H9 (cell line): Measurements from ENCODE around the gene MYO5B. TPM values are rescaled to one million over a fixed set of nuclear protein-coding genes. Genes with fewer than 3 reads are reported as not detected.

Source experiments
- DNase-seq: peaks from one replicate; pipeline ENCODE4 v3.0.0-alpha.2; 2017
- H2AFZ ChIP-seq: one replicate; pipeline ENCODE4 v1.6.1; 2013; ENCODE audit warnings: mild to moderate bottlenecking, low read length, control low read depth, moderate library complexity
- H2AK5ac ChIP-seq: 2 replicates; pipeline ENCODE4 v1.6.1; 2013; ENCODE audit warnings: low read length, control low read depth, mixed read lengths; ENCODE audit not compliant: insufficient read length
- H2BK120ac ChIP-seq: one replicate; pipeline ENCODE4 v1.6.1; 2013; ENCODE audit warnings: low read depth, mild to moderate bottlenecking, low read length, control low read depth, inconsistent platforms; ENCODE audit not compliant: poor library complexity, severe bottlenecking
- H2BK12ac ChIP-seq: 2 replicates; pipeline ENCODE4 v1.6.1; 2013; ENCODE audit warnings: low read length, control low read depth, mixed read lengths, low read depth; ENCODE audit not compliant: insufficient read length
- H2BK15ac ChIP-seq: 2 replicates; pipeline ENCODE4 v1.6.1; 2013; ENCODE audit warnings: low read depth, low read length, control low read depth
- H2BK20ac ChIP-seq: one replicate; pipeline ENCODE4 v1.6.1; 2013; ENCODE audit warnings: low read depth, mild to moderate bottlenecking, low read length, control low read depth, inconsistent platforms; ENCODE audit not compliant: poor library complexity, severe bottlenecking
- H2BK5ac ChIP-seq: 2 replicates; pipeline ENCODE4 v1.6.1; 2013; ENCODE audit warnings: low read length, control low read depth, mixed read lengths; ENCODE audit not compliant: insufficient read length
- H3K14ac ChIP-seq: 2 replicates; pipeline ENCODE4 v1.6.1; 2013; ENCODE audit warnings: low read length, control low read depth; ENCODE audit not compliant: insufficient read depth
- H3K18ac ChIP-seq: 2 replicates; pipeline ENCODE4 v1.6.1; 2013; ENCODE audit warnings: low read depth, mild to moderate bottlenecking, mixed read lengths, low read length, control low read depth; ENCODE audit not compliant: insufficient read length
- H3K23ac ChIP-seq: 2 replicates; pipeline ENCODE4 v1.6.1; 2013; ENCODE audit warnings: low read length, control low read depth, mixed read lengths, low read depth; ENCODE audit not compliant: insufficient read length
- H3K23me2 ChIP-seq: 2 replicates; pipeline ENCODE4 v1.6.1; 2013; ENCODE audit warnings: low read depth, mild to moderate bottlenecking, mixed read lengths, low read length, control low read depth; ENCODE audit not compliant: insufficient read length, poor library complexity, severe bottlenecking
- H3K27ac ChIP-seq: 2 replicates; pipeline ENCODE4 v1.5.1; 2013; ENCODE audit warnings: low read length, control low read depth, mixed read lengths, low read depth; ENCODE audit not compliant: insufficient read length
- H3K27me3 ChIP-seq: 2 replicates; pipeline ENCODE4 v1.6.1; 2013; ENCODE audit warnings: low read length, control low read depth, inconsistent platforms; ENCODE audit not compliant: insufficient read depth
- H3K4ac ChIP-seq: 2 replicates; pipeline ENCODE4 v1.6.1; 2013; ENCODE audit warnings: low read depth, mild to moderate bottlenecking, control low read depth, inconsistent platforms, low read length, moderate library complexity
- H3K4me1 ChIP-seq: 2 replicates; pipeline ENCODE4 v1.6.1; 2013; ENCODE audit warnings: low read length, control low read depth, inconsistent platforms; ENCODE audit not compliant: insufficient read depth
- H3K4me2 ChIP-seq: 2 replicates; pipeline ENCODE4 v1.6.1; 2013; ENCODE audit warnings: low read length, control low read depth, mixed read lengths; ENCODE audit not compliant: insufficient read length, insufficient read depth
- H3K56ac ChIP-seq: 2 replicates; pipeline ENCODE4 v1.6.1; 2013; ENCODE audit warnings: low read depth, mild to moderate bottlenecking, mixed read lengths, low read length, control low read depth; ENCODE audit not compliant: insufficient read length
- H3K79me1 ChIP-seq: 2 replicates; pipeline ENCODE4 v1.6.1; 2013; ENCODE audit warnings: low read depth, mild to moderate bottlenecking, moderate library complexity, low read length, control low read depth, inconsistent platforms; ENCODE audit not compliant: insufficient read depth, poor library complexity, severe bottlenecking
- H3K79me2 ChIP-seq: 2 replicates; pipeline ENCODE4 v1.6.1; 2013; ENCODE audit warnings: low read length, control low read depth, inconsistent platforms; ENCODE audit not compliant: insufficient read depth
- H3K9ac ChIP-seq: 2 replicates; pipeline ENCODE4 v1.6.1; 2013; ENCODE audit warnings: low read length, control low read depth, mixed read lengths; ENCODE audit not compliant: insufficient read length; ENCODE audit errors: extremely low read depth
- H3K9me3 ChIP-seq: one replicate; pipeline ENCODE4 v1.6.1; 2013; ENCODE audit warnings: low read depth, low read length, inconsistent platforms; ENCODE audit not compliant: control insufficient read depth
- H3T11ph ChIP-seq: one replicate; pipeline ENCODE4 v1.6.1; 2013; ENCODE audit warnings: mild to moderate bottlenecking, low read length, control low read depth, inconsistent platforms
- H4K20me1 ChIP-seq: one replicate; pipeline ENCODE4 v1.6.1; 2013; ENCODE audit not compliant: control insufficient read depth, insufficient read length, insufficient read depth
- H4K5ac ChIP-seq: 2 replicates; pipeline ENCODE4 v1.6.1; 2013; ENCODE audit warnings: low read depth, mild to moderate bottlenecking, mixed read lengths, low read length, control low read depth; ENCODE audit not compliant: insufficient read length
- H4K8ac ChIP-seq: replicated peaks from 2 replicates; pipeline ENCODE4 v1.6.1; 2013; ENCODE audit warnings: low read length, control low read depth, mixed read lengths, low read depth; ENCODE audit not compliant: insufficient read length
- H4K91ac ChIP-seq: 2 replicates; pipeline ENCODE4 v1.6.1; 2013; ENCODE audit warnings: low read depth, mild to moderate bottlenecking, moderate library complexity, mixed read lengths, low read length, control low read depth; ENCODE audit not compliant: insufficient read length
- H3K27ac Mint-ChIP-seq, 3 experiments: 2 replicates in 2 of 3; 3 replicates in 1 of 3; pipeline ENCODE4 v1.8.0; 2020 to 2021; ENCODE audit warnings: mixed read lengths in 3 of 3, mild to moderate bottlenecking in 1 of 3, moderate library complexity in 1 of 3
- H3K27me3 Mint-ChIP-seq: 2 replicates; pipeline ENCODE4 v1.8.0; 2021; ENCODE audit warnings: low read depth, mild to moderate bottlenecking, moderate library complexity, mixed read lengths
- H3K36me3 Mint-ChIP-seq, 3 experiments: 2 replicates in 2 of 3; 3 replicates in 1 of 3; pipeline ENCODE4 v1.8.0; 2020 to 2021; ENCODE audit warnings: low read depth in 3 of 3, mixed read lengths in 3 of 3; ENCODE audit not compliant: insufficient read depth in 1 of 3
- H3K4me1 Mint-ChIP-seq, 2 experiments: 2 replicates each; pipeline ENCODE4 v1.8.0; 2020; ENCODE audit warnings: mixed read lengths in 2 of 2
- H3K4me3 Mint-ChIP-seq, 2 experiments: 2 replicates in 1 of 2; 3 replicates in 1 of 2; pipeline ENCODE4 v1.8.0; 2020 to 2021; ENCODE audit warnings: mild to moderate bottlenecking in 2 of 2, mixed read lengths in 2 of 2, moderate library complexity in 1 of 2
- H3K9me3 Mint-ChIP-seq, 2 experiments: 2 replicates in 1 of 2; 3 replicates in 1 of 2; pipeline ENCODE4 v1.8.0; 2020; ENCODE audit warnings: mild to moderate bottlenecking in 2 of 2, mixed read lengths in 2 of 2, moderate library complexity in 1 of 2
- CTCF ChIP-seq: fragments of 200-600 bp; sonication (generic); conservative IDR thresholded peaks from 3 replicates; pipeline ENCODE4 v1.8.0; 2021; ENCODE audit warnings: antibody characterized with exemption, mild to moderate bottlenecking
- WGBS: extraction: QIAGEN DNeasy Blood & Tissue Kit; methylation state at CpG from one replicate; pipeline ENCODE4 v1.1.7; 2013; ENCODE audit warnings: missing lambda C conversion rate, low lambda C conversion rate, mixed read lengths; ENCODE audit not compliant: insufficient read length; ENCODE audit errors: extremely low coverage; 5-methylcytosine and 5-hydroxymethylcytosine counted together
- total RNA-seq: library from RNA; stranded (reverse); gene quantifications from 2 replicates; pipeline ENCODE4 v1.2.1, GENCODE V29; 2021

Gene MYO5B
- total RNA-seq, 1 experiment from 2014 or later: 9.3 TPM

- H4K8ac ChIP-seq: no peak overlapping the region
- H3K4me2 ChIP-seq: no peak overlapping the region
- H4K20me1 ChIP-seq: no peaks in the 10 kb centered on the region
- Mint-ChIP-seq H3K27ac (peak overlapping the region in 1 of 3 experiments; percentile 53; a peak in 1 of 7 replicates), H3K36me3 (peaks cover 0 to 6% (median 0%) of the 10 kb centered on the region in 3 experiments; a peak in 3 of 7 replicates), H3K4me3 (peak overlapping the region in 1 of 2 experiments; percentile 2; a peak in 2 of 5 replicates), H3K4me1 (peaks cover 46 to 47% of the 10 kb centered on the region in 2 experiments), H3K27me3 (no peaks in the 10 kb centered on the region; the same call in none of the 2 replicates), H3K9me3 (no peaks in the 10 kb centered on the region)
- no peak for TF ChIP-seq CTCF
- H3K14ac ChIP-seq: no peak overlapping the region
- H3K4me1 ChIP-seq: peaks cover 3% of the 10 kb centered on the region; the same call in 1 of the 2 replicates
- no peaks in the 10 kb centered on the region for H3K27me3 ChIP-seq
- no peak overlapping the region for H3T11ph ChIP-seq
- H3K23me2 ChIP-seq: no peaks in the 10 kb centered on the region
- no peak overlapping the region for H3K9ac ChIP-seq
- H2BK20ac ChIP-seq: no peak overlapping the region
- no peak overlapping the region for H2AFZ ChIP-seq
- DNase-seq: no peak
- H2BK15ac ChIP-seq: no peak overlapping the region
- H2BK120ac ChIP-seq: no peak overlapping the region
- no peak overlapping the region for H4K91ac ChIP-seq
- H3K9me3 ChIP-seq: no peaks in the 10 kb centered on the region
- no peak overlapping the region for H4K5ac ChIP-seq
- H3K79me1 ChIP-seq: no peaks in the 10 kb centered on the region
- no peak overlapping the region for H3K23ac ChIP-seq
- H2AK5ac ChIP-seq: no peak overlapping the region
- WGBS: no CpG with 5 or more reads among the region's 6 CpGs
- no peak overlapping the region for H2BK12ac ChIP-seq
- no peak overlapping the region for H2BK5ac ChIP-seq
- H3K56ac ChIP-seq: no peak overlapping the region
- H3K4ac ChIP-seq: no peak overlapping the region
- H3K79me2 ChIP-seq: no peaks in the 10 kb centered on the region
- H3K27ac ChIP-seq: no peak overlapping the region
- no peak overlapping the region for H3K18ac ChIP-seq
Measured at GRCh38 chr18:49845629-49846360, 349.2 kb downstream of the MYO5B start.
